Liver (tissue), 3 donors: Measurements from ENCODE around the gene MYL3.

Source experiments
- ATF3 ChIP-seq: IDR thresholded peaks from 2 replicates; pipeline ENCODE4 v1.6.1; 2016; ENCODE audit warnings: antibody characterized with exemption
- CTCF ChIP-seq: fragments of 150-350 bp; IDR thresholded peaks from 2 replicates; pipeline ENCODE4 v1.5.1; 2017; ENCODE audit warnings: improper control_type of control experiment, low read depth, low read length; ENCODE audit not compliant: missing input control
- EGR1 ChIP-seq, 2 donors: IDR thresholded peaks; 2 replicates each; pipeline ENCODE4 v1.6.1; 2016 to 2018; ENCODE audit warnings: antibody characterized with exemption in 2 of 2, low read depth in 2 of 2
- FOXA1 ChIP-seq: IDR thresholded peaks from 2 replicates; pipeline ENCODE4 v1.6.1; 2016; ENCODE audit warnings: antibody characterized with exemption
- GABPA ChIP-seq, 2 donors: IDR thresholded peaks in 1 of 2; conservative IDR thresholded peaks in 1 of 2; 2 replicates each; pipeline ENCODE4 v1.6.1; 2016; ENCODE audit warnings: antibody characterized with exemption in 2 of 2, mild to moderate bottlenecking in 1 of 2, moderate library complexity in 1 of 2
- JUND ChIP-seq, 2 donors: IDR thresholded peaks; 2 replicates each; pipeline ENCODE4 v1.6.1; 2016; ENCODE audit warnings: antibody characterized with exemption in 2 of 2
- MAX ChIP-seq: IDR thresholded peaks from 2 replicates; pipeline ENCODE4 v1.6.1; 2016; ENCODE audit warnings: antibody characterized with exemption
- RAD21 ChIP-seq, 2 donors: IDR thresholded peaks; 2 replicates each; pipeline ENCODE4 v1.6.1; 2016; ENCODE audit warnings: antibody characterized with exemption in 2 of 2, mild to moderate bottlenecking in 2 of 2
- REST ChIP-seq: IDR thresholded peaks from 2 replicates; pipeline ENCODE4 v1.6.1; 2016; ENCODE audit warnings: antibody characterized with exemption, mild to moderate bottlenecking
- SP1 ChIP-seq: IDR thresholded peaks from 2 replicates; pipeline ENCODE4 v1.6.1; 2018; ENCODE audit warnings: antibody characterized with exemption, mild to moderate bottlenecking
- TAF1 ChIP-seq: conservative IDR thresholded peaks from 2 replicates; pipeline ENCODE4 v1.6.1; 2016; ENCODE audit warnings: antibody characterized with exemption, mild to moderate bottlenecking
- YY1 ChIP-seq: IDR thresholded peaks from 2 replicates; pipeline ENCODE4 v1.6.1; 2016; ENCODE audit warnings: antibody characterized with exemption, mild to moderate bottlenecking
- ZBTB33 ChIP-seq: IDR thresholded peaks from 2 replicates; pipeline ENCODE4 v1.6.1; 2016; ENCODE audit warnings: antibody characterized with exemption
- donor health status: healthy.
- donor health status: healthy.

GRCh38 chr3:46889381-46890110, 26.3 kb upstream of the MYL3 start:
- TF ChIP-seq CTCF, result no peak
- TF ChIP-seq REST, result no peak
- no peak for TF ChIP-seq RAD21 (IDR thresholded peaks at IDR 0.05)
- TF ChIP-seq YY1, result no peak
- TF ChIP-seq FOXA1, result no peak
- TF ChIP-seq EGR1 (IDR thresholded peaks at IDR 0.05; ENCODE audit: low read depth in 2 of 2), result no peak
- no peak for TF ChIP-seq TAF1
- TF ChIP-seq ATF3, result no peak
- TF ChIP-seq MAX, result no peak
- TF ChIP-seq JUND (IDR thresholded peaks at IDR 0.05), result no peak
- TF ChIP-seq SP1, result no peak
- no peak for TF ChIP-seq ZBTB33
- no peak for TF ChIP-seq GABPA (IDR thresholded peaks at IDR 0.05 in 1 of 2, conservative IDR thresholded peaks at IDR 0.05 in 1 of 2)
